HepG2 (cell line): ENCODE results near the gene BABAM2. TPM values are rescaled to one million over a fixed set of nuclear protein-coding genes. Genes with fewer than 3 reads are reported as not detected.
"Not testable (repeated sequence)": the region's sequence is repeated elsewhere in the genome, so short reads cannot be mapped to it uniquely, and the experiment has no call there.

Experiments used
- ATAC-seq: fragments of 200-7000 bp; cut with Tn5 transposase; 3 replicates; pipeline ENCODE4 v1.9.1; 2020; ENCODE audit warnings: mild to moderate bottlenecking, moderate library complexity
- BruUV-seq: library from RNA; stranded (reverse); fragments of 400-500 nt; replicated peaks from 2 replicates; lab custom pipeline; 2021; lab: Mats Ljungman, UMichigan
- CTCF ChIA-PET: fragments of 300-600 bp; formaldehyde crosslinking; extraction: SDS; loops from one replicate; lab custom pipeline; 2021; ENCODE audit warnings: low total read pairs, inconsistent platforms, low intra/inter-chr PET ratio; lab: Yijun Ruan, JAX
- POLR2A ChIA-PET: fragments of 350-600 bp; sonication (Branson Sonifier 250); formaldehyde crosslinking; loops from one replicate; lab custom pipeline; 2020; ENCODE audit warnings: antibody characterized with exemption, inconsistent platforms; lab: Yijun Ruan, JAX
- DNase-seq: peaks from one replicate; pipeline ENCODE4 v3.0.0-alpha.2; 2015; ENCODE audit warnings: low spot score
- FAIRE-seq: peaks from 3 replicates; lab custom pipeline; 2011; peaks lifted over from hg19 to GRCh38; lab: Jason Lieb, UNC
- H2AFZ ChIP-seq: one replicate; pipeline ENCODE4 v1.6.1; 2011; ENCODE audit warnings: low read length, inconsistent platforms
- H3K27ac ChIP-seq: fragments of 300-600 bp; 3 replicates; pipeline ENCODE4 v1.8.0; 2011; ENCODE audit warnings: mixed run types, mild to moderate bottlenecking, mixed read lengths, low read length, inconsistent platforms; ENCODE audit not compliant: insufficient read depth; ENCODE audit errors: extremely low read length
- H3K27me3 ChIP-seq, 2 experiments: fragments of 200-600 bp in 1 of 2; 2 replicates in 1 of 2; 3 replicates in 1 of 2; pipeline versions ENCODE4 v1.6.0 to v1.8.0; 2011; ENCODE audit warnings: low read length in 2 of 2, mild to moderate bottlenecking in 2 of 2, moderate library complexity in 2 of 2, inconsistent platforms in 1 of 2; ENCODE audit not compliant: insufficient read depth in 2 of 2, control insufficient read depth in 1 of 2
- H3K36me3 ChIP-seq, 2 experiments: fragments of 200-600 bp in 1 of 2; replicated peaks in 1 of 2; 2 replicates in 1 of 2; 3 replicates in 1 of 2; pipeline versions ENCODE4 v1.5.1 to v1.8.0; 2011; ENCODE audit warnings: low read length in 2 of 2, inconsistent platforms in 1 of 2; ENCODE audit not compliant: insufficient read depth in 2 of 2, control insufficient read depth in 1 of 2
- H3K4me1 ChIP-seq: 2 replicates; pipeline ENCODE4 v1.5.1; 2012; ENCODE audit warnings: low read length, inconsistent platforms; ENCODE audit not compliant: insufficient read depth
- H3K4me2 ChIP-seq: 2 replicates; pipeline ENCODE4 v1.6.0; 2011; ENCODE audit warnings: low read depth, low read length, inconsistent platforms
- H3K4me3 ChIP-seq, 3 experiments: fragments of 200-600 bp in 1 of 3; sonication (generic), shearing (Covaris generic) in 1 of 3; replicated peaks in 1 of 3; 2 replicates each; pipeline ENCODE4 v1.5.1; 2011 to 2016; ENCODE audit warnings: low read length in 3 of 3, inconsistent platforms in 2 of 3, low read depth in 2 of 3, mild to moderate bottlenecking in 2 of 3, control low read depth in 1 of 3, mixed read lengths in 1 of 3; ENCODE audit not compliant: insufficient read depth in 1 of 3
- H3K79me2 ChIP-seq: one replicate; pipeline ENCODE4 v1.6.1; 2011; ENCODE audit warnings: low read length, inconsistent platforms; ENCODE audit not compliant: insufficient read depth
- H3K9ac ChIP-seq: 2 replicates; pipeline ENCODE4 v1.6.0; 2011; ENCODE audit warnings: mild to moderate bottlenecking, low read depth, low read length, inconsistent platforms; ENCODE audit not compliant: insufficient read depth
- H3K9me3 ChIP-seq: 2 replicates; pipeline ENCODE4 v1.5.1; 2012; ENCODE audit warnings: mild to moderate bottlenecking, low read length
- H4K20me1 ChIP-seq: 2 replicates; pipeline ENCODE4 v1.6.0; 2011; ENCODE audit warnings: inconsistent platforms, mild to moderate bottlenecking, low read length, moderate library complexity; ENCODE audit not compliant: insufficient read depth
- EZH2 ChIP-seq: conservative IDR thresholded peaks from 2 replicates; pipeline ENCODE4 v1.6.1; 2012; ENCODE audit warnings: mild to moderate bottlenecking, low read depth, low read length, moderate library complexity
- IRF9 ChIP-seq: sonication (generic); formaldehyde crosslinking; IDR thresholded peaks from 2 replicates; pipeline ENCODE4 v1.8.0; 2022; ENCODE audit warnings: missing genetic modification reagents, mild to moderate bottlenecking, borderline replicate concordance
- MATR3 ChIP-seq: sonication (generic); formaldehyde crosslinking; IDR thresholded peaks from 2 replicates; pipeline ENCODE4 v1.4.0; 2020; ENCODE audit warnings: missing genetic modification reagents
- NR0B2 ChIP-seq: sonication (generic); formaldehyde crosslinking; IDR thresholded peaks from 2 replicates; pipeline ENCODE4 v1.4.0; 2020; ENCODE audit warnings: mild to moderate bottlenecking, missing genetic modification reagents
- ZNF331 ChIP-seq: sonication (generic); formaldehyde crosslinking; IDR thresholded peaks from 2 replicates; pipeline ENCODE4 v1.4.0; 2020; ENCODE audit warnings: missing genetic modification reagents
- WGBS: methylation state at CpG from one replicate; pipeline ENCODE4 v1.1.6; 2017; ENCODE audit warnings: low lambda C conversion rate; 5-methylcytosine and 5-hydroxymethylcytosine counted together
- in situ Hi-C: cut with HindIII; loops from 2 replicates; pipeline ENCODE4 v1.10.0; 2017; ENCODE audit warnings: low pct_unique_long_range_greater_than_20kb; ENCODE audit not compliant: extremely low pct_ligation_motif_present
- intact Hi-C: fragments of 100-400 bp; cut with micrococcal nuclease; formaldehyde crosslinking; loops from one replicate; pipeline ENCODE4 v1.10.0; 2022; ENCODE audit not compliant: unreplicated experiment
- polyA plus RNA-seq, 8 experiments: library from polyadenylated mRNA; depleted of rRNA in 3 of 8; stranded (reverse) in 7 of 8; unstranded in 1 of 8; fragments of >200 nt; fragmentation: Illumina TruSeq in 4 of 8; extraction: Trizol in 4 of 8; gene quantifications; 2 replicates each; pipeline versions ENCODE4 v1.2.1 to v1.2.3, GENCODE V29; 2011 to 2016; ENCODE audit warnings: low read depth in 4 of 8, missing spikeins in 1 of 8, mixed read lengths in 1 of 8; ENCODE audit not compliant: insufficient read depth in 1 of 8
- total RNA-seq, 5 experiments: library from RNA; depleted of rRNA; stranded (reverse); fragments of >200 nt; fragmentation: Illumina TruSeq; extraction: Trizol; gene quantifications; 2 replicates each; pipeline ENCODE4 v1.2.3, GENCODE V29; 2016; ENCODE audit warnings: low read depth in 1 of 5

Gene BABAM2
- total and polyA plus RNA-seq, 2 of the 13 experiments (the other 11 are each of a cell fraction or from before 2014, with no cell fraction given), result 24.9 to 28.0 TPM

- ATAC-seq, POLR2A ChIA-PET, intact Hi-C loops, H3K4me2 ChIP-seq, BruUV-seq, H3K4me3 ChIP-seq, H3K9ac ChIP-seq, DNase-seq, H2AFZ ChIP-seq, H3K79me2 ChIP-seq, H3K27ac ChIP-seq, H3K9me3 ChIP-seq, H3K4me1 ChIP-seq, FAIRE-seq, CTCF ChIA-PET, H3K36me3 ChIP-seq, H3K27me3 ChIP-seq, H4K20me1 ChIP-seq, in situ Hi-C loops: not testable (repeated sequence)
- WGBS, result 97% methylated on average over 4 of the region's 4 CpGs
Observed at GRCh38 chr2:28255231-28255630, 364.7 kb downstream of the BABAM2 start.

- Histone ChIP-seq H3K79me2 (no peaks in the 10 kb centered on the region), H3K27me3 (no peaks in the 10 kb centered on the region), H3K27ac (no peak overlapping the region), H4K20me1 (no peaks in the 10 kb centered on the region), H3K4me1 (no peaks in the 10 kb centered on the region), H3K9ac (no peak overlapping the region), H3K36me3 (no peaks in the 10 kb centered on the region), H3K4me2 (no peak overlapping the region), H3K4me3 (no peak overlapping the region), H2AFZ (no peak overlapping the region), H3K9me3 (no peaks in the 10 kb centered on the region)
- intact Hi-C loops (no loop called here), in situ Hi-C loops (no loop called here)
- WGBS, result 74% methylated on average over 3 of the region's 3 CpGs
- no TSS peak for BruUV-seq
- ATAC-seq (no peak), DNase-seq (no peak), FAIRE-seq (no peak)
- CTCF ChIA-PET, result no interaction called here
- POLR2A ChIA-PET, result no interaction called here
- no peak for TF ChIP-seq EZH2
- no peak for TF ChIP-seq ZNF331 (CRISPR knock-in tag)
- no peak for TF ChIP-seq MATR3 (CRISPR knock-in tag)
- TF ChIP-seq NR0B2 (CRISPR knock-in tag), result no peak
- no peak for TF ChIP-seq IRF9 (CRISPR knock-in tag)
Observed at GRCh38 chr2:28257182-28257581, 366.7 kb downstream of the BABAM2 start.

- H4K20me1 ChIP-seq, H3K9ac ChIP-seq, FAIRE-seq, intact Hi-C loops, POLR2A ChIA-PET, CTCF ChIA-PET, in situ Hi-C loops, H3K27me3 ChIP-seq, H3K27ac ChIP-seq, BruUV-seq, H3K9me3 ChIP-seq, H3K4me1 ChIP-seq, H3K79me2 ChIP-seq, H3K36me3 ChIP-seq, DNase-seq, H3K4me3 ChIP-seq, ATAC-seq, H3K4me2 ChIP-seq, H2AFZ ChIP-seq: not testable (repeated sequence)
- 96% methylated on average over 5 of the region's 5 CpGs for WGBS
Observed at GRCh38 chr2:28259226-28259625, 368.7 kb downstream of the BABAM2 start.
